Cardiac atrium fibroblast (primary cell): ENCODE results near the gene CSMD2. TPM values are rescaled to one million over a fixed set of nuclear protein-coding genes. Genes with fewer than 3 reads are reported as not detected.

ENCODE experiments used
- total RNA-seq: library from RNA; depleted of rRNA; stranded (reverse); fragments of >200 nt; gene quantifications from 2 replicates; pipeline ENCODE4 v1.2.3, GENCODE V29; 2015

CSMD2 gene
- total RNA-seq: 0.18 and 0.49 TPM in 2 replicates

GRCh38 chr1:34164771-34165391, at the start of gene CSMD2:
Gene CSMD2 (minus strand): TSS chr1:34165230. CDS start chr1:34165097, 133 bp downstream.

DNA sequence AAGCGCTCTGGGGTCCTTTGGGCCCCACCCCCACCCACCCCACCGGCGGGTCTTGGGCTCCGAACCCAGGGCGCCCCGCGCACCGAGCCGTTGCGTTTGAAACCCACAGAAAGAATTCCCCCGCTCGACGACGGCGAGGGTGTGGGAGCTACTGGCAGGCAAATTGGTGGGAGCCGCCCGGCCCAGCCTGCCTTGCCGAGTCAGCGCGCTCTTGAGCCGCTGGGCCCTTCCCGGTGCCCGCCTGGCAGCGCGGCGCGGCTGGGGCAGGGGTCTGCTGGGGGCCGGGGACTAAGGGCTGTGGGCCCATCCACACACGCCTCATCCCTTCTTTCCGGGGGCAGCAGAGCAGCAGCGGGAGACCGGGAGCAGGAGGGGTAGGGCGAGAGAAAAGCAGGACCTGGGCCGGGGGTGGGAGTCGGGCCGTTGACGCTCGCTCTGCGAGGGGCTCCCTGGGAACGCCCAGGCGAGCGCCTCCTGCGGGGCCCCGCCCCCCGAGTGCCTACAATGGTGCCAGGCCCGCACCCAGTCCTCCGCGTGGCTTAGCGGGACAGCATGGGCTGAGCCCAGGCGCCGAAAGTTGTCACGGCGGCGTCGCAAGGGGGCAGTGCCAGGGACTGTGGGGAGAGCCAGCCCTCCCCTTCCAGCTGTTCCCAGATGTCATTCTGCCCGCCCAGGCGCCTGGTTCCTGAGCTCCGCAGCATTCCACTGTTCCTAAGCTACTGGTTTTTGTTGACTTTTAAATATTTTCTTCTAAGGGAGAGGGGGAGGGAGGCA, 12.0 kb upstream of the CSMD2 start, which contains the start of gene C1orf94:
C1orf94 (plus strand) TSS at position 78 of the 774 bp plus-strand sequence. CDS start 883 bp downstream, outside the sequence.

GRCh38 chr1:33863779-33864178, 301.3 kb downstream of the CSMD2 start, which contains the start of gene HMGB4:
Gene HMGB4 (plus strand): TSS chr1:33864079. CDS start chr1:33864192, 113 bp downstream.

DNA sequence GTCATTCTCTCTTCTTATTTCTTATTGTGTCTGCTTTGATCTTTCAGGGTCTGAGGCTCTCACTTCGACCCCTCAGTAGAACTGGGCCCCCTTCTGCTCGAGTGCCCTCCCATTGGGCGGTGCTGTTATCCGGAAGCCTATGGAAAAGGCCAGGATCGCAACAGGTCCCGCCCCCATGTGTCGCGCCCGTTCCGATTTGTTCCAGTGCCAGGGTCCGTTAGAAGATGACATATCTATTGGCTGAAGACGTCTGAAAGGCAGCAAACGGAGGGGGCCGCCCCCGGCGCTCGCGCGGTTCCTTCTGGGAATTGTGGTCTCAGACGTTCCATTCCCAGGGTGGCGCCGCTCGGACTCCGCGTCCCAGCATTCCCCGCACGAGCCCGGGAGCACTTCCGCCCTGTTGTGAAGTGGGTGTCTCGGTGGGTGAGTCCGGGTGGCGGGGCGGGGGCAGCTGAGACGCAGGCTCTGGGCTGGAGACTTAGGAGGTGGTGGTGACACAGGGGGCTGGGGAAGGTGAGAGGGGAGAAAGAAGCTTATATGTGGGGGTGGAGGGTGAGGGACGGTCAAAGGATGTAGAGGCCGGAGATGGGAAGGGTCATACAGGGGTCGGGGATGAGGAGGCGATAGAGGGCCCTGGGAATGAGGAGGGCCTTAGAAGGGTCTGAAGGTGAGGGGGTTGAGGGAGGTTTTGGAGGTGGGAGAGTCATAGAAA, 692.6 kb downstream of the CSMD2 start, which contains the start of gene ZSCAN20:
ZSCAN20 (plus strand) TSS at position 377 of the 712 bp plus-strand sequence. CDS start 6,644 bp downstream, outside the sequence.

Other genes with a start within 250 kb of the CSMD2 start
- gene C1orf94, start 11.7 kb upstream of the CSMD2 start, total RNA-seq: not detected in 2 replicates